Hypothalamus (tissue), 51 donors: ENCODE data around the gene TTR.

Experiments
- DNase-seq, 51 donors: peaks; one replicate each; lab custom pipeline; 2025; lab: John Stamatoyannopoulos, UW

Gene TTR

DNA sequence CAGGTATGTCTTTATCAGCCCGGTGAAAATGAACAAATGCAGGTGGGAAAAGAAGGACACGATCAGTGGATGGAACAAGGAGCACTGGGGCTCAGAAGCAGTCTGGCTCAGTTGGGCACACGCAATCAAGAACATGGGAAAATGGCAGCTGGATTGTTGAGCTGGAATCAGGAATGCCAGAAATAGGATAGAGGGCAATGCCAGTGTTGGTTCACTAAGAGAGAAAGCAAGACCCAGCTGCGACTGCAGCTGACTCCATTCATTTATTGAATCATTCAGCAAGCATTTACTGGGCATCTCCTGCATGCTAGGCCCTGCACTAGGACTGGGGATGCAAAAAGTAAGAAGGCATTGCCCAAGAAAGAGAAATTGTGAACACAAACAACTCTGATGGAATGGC, 13.6 kb upstream of the TTR start:
- DNase-seq = no peak

DNA sequence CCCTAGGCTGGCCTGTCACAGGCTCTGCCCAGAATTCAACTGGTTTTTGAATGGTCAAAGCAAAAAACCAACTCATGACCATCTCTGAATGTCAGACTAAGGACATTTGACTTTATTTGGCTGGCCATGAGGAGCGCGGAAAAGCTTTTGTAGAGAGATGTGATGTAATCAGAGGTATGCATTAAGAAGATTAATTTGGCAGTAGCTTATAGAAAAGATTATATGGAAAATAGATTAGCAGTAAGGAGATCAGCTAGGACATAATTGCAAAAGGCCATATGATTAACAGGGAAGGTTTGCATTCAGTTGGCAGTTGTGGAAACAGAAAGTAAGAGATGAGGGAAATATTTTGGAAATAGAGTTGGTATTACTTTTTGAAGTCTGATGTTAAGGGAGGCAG, 12.3 kb upstream of the TTR start:
- no peak for DNase-seq

DNA sequence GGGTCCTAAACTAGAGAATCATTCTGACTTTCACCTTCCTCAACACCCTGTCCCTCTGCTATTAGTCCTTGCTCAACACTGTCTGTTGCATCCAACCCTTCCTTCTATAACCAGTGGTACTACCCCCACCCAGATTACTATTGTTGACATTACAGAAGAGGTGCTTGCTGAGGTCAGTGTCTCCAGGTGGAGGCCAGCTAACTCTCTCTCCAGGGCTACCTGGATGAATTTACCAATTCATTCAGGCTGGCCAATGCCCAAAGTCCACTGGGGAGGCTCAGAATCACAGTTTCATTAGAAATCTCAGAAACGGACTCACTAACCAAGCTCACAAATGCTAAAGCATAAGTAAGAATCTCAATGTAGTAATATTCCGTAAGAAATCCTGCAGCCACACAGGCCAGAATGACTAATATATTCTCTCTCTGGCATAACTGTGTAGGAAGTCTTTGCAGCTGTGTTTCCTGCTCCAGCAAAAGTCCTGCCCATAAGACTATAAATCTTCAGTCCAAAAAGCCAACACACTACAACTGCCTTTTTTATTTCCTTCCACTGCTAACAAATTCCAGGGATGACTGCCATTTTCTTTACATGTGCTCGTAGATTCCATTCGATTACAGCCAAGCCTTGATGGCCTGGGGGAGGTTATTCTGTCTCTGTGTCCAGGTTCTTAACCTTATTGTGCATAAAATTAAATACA, 10.0 kb upstream of the TTR start:
- no peak for DNase-seq

DNA sequence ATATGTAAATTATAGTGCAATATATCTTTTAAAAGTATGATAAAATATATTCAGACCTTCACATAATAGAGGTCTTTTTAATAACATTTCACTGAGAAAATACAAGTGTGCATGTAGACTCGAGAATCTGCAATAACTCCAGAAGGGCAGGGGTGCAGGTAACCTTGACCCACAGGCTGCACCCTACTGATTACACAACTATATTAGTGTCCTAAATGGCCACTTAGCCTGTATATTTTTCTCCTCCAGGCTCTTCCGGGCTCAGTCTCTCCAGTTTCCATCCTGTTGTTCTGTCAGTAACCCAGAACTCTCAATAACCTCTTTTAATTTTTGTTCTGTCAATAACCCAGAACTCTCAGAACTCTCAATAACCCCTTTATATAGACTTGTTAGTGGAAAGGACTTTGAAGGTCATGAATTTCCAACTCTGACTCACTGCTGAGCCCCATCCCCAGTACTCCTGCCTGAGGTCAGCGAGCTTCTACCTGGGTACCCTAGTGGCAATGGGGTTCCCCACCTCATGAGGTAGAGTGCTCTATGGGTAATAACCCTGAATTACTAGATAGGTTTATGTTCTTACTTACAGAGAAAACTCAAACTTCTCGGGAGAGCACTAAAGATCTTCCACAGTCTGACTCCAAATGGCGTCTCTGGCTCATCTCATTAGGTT, 8.4 kb upstream of the TTR start:
- no peak for DNase-seq

DNA sequence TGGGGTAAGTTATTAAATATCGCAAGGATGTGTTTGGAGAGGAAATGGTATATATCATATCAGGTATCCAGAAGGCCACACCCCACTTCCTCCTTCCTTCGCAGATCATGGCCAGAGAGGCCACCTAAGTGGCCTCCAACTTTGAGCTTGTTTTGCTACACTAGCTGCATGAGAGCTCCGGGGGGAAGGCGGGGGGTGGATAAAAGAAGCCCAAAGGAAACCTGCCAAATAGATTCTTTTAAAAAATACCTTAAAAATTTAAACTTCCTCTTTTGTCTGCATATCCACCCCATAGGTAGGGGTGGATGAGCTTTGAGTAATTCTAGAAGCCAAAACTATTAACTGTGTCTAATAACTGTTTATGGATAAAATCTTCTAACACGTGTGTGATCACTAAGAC, 5.7 kb upstream of the TTR start:
- DNase-seq = no peak

DNA sequence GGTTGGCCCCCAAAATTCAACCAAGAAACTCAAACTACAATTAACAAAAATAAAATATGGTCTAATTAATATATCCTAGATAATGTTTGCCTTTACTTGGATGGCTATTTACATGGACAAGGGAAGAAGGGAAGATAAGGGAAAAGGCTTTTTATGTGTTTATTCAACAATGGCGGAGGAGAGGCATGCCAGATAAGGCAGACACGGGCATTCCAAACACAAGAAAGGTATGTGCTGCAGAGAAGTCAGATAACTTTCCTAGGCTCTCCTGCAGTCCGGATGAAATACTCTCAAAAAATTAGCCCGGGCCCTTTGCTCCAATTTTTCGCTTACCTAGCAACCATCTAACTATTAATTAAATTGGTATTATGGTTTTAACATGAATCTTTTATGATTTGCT, 5.1 kb upstream of the TTR start:
- DNase-seq = no peak

DNA sequence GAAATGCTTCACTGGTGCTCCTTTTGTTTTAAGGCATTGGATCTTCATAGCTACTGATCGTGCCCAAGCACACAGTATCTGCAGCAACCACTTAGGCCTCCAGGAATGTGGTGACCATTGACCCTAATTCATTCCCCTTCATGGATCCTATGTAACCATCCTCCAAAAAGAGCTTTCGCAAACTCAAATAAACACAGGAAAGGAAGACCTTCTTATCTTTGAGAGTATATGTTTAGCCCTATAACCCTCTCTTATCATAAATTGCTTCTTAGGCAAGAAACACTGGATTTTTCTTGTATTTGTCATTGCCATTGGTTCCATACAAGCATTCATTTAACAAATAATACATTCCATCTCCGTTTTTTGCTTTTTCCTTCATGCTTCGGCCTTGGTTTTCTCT, 4.1 kb upstream of the TTR start:
- no peak for DNase-seq

DNA sequence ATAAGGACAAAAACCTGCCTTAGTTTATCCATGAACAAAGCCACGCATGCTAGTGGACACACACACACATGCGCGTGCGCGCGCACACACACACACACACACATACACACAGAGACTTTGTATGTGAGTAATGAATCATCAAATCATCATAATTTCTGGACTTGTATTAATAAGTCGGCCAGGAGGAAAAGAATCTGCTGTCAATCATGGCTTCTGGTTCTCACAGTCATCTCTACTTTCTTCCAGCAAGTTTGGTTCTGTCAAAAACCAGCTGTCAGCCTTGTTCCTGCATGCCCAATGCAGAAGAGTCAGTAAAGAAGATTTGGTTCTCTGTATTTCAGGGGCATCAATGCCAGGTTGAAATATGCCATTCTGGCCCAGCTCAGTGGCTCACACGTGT, 1.1 kb upstream of the TTR start:
- no peak for DNase-seq

DNA sequence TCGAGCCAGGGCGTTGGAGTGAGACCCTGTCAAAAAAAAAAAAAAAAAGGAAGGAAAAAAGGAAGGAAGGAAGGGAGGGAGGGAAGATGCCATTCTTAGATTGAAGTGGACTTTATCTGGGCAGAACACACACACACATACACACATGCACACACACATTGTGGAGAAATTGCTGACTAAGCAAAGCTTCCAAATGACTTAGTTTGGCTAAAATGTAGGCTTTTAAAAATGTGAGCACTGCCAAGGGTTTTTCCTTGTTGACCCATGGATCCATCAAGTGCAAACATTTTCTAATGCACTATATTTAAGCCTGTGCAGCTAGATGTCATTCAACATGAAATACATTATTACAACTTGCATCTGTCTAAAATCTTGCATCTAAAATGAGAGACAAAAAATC, 564 bp upstream of the TTR start:
- DNase-seq = no peak

DNA sequence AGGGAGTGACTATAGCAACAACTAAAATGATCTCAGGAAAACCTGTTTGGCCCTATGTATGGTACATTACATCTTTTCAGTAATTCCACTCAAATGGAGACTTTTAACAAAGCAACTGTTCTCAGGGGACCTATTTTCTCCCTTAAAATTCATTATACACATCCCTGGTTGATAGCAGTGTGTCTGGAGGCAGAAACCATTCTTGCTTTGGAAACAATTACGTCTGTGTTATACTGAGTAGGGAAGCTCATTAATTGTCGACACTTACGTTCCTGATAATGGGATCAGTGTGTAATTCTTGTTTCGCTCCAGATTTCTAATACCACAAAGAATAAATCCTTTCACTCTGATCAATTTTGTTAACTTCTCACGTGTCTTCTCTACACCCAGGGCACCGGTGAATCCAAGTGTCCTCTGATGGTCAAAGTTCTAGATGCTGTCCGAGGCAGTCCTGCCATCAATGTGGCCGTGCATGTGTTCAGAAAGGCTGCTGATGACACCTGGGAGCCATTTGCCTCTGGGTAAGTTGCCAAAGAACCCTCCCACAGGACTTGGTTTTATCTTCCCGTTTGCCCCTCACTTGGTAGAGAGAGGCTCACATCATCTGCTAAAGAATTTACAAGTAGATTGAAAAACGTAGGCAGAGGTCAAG, 955 bp downstream of the TTR start:
- no peak for DNase-seq

DNA sequence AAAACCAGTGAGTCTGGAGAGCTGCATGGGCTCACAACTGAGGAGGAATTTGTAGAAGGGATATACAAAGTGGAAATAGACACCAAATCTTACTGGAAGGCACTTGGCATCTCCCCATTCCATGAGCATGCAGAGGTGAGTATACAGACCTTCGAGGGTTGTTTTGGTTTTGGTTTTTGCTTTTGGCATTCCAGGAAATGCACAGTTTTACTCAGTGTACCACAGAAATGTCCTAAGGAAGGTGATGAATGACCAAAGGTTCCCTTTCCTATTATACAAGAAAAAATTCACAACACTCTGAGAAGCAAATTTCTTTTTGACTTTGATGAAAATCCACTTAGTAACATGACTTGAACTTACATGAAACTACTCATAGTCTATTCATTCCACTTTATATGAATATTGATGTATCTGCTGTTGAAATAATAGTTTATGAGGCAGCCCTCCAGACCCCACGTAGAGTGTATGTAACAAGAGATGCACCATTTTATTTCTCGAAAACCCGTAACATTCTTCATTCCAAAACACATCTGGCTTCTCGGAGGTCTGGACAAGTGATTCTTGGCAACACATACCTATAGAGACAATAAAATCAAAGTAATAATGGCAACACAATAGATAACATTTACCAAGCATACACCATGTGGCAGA, 3.6 kb downstream of the TTR start:
- DNase-seq = no peak

DNA sequence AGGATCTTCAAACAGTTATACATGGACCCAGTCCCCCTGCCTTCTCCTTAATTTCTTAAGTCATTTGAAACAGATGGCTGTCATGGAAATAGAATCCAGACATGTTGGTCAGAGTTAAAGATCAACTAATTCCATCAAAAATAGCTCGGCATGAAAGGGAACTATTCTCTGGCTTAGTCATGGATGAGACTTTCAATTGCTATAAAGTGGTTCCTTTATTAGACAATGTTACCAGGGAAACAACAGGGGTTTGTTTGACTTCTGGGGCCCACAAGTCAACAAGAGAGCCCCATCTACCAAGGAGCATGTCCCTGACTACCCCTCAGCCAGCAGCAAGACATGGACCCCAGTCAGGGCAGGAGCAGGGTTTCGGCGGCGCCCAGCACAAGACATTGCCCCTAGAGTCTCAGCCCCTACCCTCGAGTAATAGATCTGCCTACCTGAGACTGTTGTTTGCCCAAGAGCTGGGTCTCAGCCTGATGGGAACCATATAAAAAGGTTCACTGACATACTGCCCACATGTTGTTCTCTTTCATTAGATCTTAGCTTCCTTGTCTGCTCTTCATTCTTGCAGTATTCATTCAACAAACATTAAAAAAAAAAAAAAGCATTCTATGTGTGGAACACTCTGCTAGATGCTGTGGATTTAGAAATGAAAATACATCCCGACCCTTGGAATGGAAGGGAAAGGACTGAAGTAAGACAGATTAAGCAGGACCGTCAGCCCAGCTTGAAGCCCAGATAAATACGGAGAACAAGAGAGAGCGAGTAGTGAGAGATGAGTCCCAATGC, 4.6 kb downstream of the TTR start:
- DNase-seq = no peak

DNA sequence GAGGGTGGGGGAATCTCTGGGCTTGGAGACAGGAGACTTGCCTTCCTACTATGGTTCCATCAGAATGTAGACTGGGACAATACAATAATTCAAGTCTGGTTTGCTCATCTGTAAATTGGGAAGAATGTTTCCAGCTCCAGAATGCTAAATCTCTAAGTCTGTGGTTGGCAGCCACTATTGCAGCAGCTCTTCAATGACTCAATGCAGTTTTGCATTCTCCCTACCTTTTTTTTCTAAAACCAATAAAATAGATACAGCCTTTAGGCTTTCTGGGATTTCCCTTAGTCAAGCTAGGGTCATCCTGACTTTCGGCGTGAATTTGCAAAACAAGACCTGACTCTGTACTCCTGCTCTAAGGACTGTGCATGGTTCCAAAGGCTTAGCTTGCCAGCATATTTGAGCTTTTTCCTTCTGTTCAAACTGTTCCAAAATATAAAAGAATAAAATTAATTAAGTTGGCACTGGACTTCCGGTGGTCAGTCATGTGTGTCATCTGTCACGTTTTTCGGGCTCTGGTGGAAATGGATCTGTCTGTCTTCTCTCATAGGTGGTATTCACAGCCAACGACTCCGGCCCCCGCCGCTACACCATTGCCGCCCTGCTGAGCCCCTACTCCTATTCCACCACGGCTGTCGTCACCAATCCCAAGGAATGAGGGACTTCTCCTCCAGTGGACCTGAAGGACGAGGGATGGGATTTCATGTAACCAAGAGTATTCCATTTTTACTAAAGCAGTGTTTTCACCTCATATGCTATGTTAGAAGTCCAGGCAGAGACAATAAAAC, 6.5 kb downstream of the TTR start:
- DNase-seq = no peak

DNA sequence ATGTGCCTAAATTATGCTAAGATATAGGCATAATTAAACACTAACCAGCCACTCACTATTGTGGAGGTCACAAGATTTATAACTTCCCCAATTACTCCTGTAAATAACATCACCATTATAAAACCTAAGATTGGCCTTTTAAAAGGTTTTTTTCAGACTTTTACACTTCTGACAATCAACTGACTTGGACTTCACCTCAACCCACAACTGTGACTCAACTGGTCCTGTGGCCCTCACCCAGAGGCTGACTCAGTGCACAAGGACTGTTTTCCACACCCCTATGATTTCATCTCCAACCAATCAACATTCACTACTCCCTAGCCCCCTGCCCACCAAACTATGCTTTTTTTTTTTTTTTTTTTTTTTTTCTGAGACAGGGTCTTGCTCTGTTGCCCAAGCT, 11.6 kb downstream of the TTR start:
- DNase-seq = no peak

DNA sequence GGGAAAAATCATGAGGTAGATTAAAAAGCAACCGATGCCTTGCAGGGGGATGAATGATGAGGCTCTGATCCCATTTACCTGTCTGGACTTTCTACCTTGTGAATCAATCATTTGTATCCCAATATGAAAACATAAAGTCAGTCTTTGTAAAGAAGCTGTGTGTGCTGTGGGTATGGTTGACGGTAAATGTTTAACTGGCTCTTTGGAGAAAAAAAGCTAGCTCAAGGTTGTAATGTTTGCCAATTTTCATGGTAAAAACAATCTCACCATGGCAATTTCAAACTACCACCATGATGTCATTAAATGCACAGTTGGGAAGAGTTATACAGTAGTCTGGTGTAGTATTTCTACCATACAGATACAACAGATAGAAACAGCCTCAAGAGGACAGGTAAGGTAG, 14.6 kb downstream of the TTR start:
- DNase-seq = no peak

DNA sequence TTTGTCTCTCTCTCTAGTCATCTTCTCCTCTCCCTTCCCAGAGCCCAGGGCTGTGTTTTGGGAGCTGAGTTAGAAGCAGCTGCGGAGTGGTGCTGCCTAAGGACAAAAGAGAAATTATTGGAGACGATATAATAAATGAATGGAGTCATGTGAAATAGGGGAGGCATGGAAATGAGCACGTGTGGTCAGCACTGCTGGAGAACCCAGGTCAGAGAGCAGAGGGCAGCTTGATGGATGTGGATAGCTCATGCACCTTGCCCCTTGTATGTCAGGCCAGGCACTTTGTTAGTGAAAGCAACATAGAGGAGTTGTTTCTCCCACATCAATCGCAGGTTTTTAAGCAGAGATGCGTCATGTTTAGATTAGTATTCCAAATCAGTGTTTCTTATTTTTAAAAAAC, 15.7 kb downstream of the TTR start:
- DNase-seq = no peak

DNA sequence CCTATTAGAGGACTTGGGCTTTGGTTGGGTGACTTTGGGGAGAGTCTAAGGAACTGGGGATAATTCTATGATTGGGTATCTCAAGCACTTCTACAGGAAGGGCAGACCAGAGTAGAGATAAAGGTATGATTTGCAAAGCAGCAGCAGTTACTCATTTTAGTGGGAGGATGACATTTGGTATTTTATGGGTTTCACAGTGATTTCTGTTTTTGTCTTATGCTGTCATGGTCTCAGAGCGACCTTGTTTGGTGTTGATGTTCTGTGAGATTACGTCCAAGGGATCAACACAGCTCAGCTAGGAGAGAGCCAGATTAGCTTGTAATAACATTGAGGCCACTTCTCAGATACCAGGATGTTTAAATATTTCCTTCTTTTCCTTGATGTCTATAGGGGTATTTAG, 18.2 kb downstream of the TTR start:
- no peak for DNase-seq

DNA sequence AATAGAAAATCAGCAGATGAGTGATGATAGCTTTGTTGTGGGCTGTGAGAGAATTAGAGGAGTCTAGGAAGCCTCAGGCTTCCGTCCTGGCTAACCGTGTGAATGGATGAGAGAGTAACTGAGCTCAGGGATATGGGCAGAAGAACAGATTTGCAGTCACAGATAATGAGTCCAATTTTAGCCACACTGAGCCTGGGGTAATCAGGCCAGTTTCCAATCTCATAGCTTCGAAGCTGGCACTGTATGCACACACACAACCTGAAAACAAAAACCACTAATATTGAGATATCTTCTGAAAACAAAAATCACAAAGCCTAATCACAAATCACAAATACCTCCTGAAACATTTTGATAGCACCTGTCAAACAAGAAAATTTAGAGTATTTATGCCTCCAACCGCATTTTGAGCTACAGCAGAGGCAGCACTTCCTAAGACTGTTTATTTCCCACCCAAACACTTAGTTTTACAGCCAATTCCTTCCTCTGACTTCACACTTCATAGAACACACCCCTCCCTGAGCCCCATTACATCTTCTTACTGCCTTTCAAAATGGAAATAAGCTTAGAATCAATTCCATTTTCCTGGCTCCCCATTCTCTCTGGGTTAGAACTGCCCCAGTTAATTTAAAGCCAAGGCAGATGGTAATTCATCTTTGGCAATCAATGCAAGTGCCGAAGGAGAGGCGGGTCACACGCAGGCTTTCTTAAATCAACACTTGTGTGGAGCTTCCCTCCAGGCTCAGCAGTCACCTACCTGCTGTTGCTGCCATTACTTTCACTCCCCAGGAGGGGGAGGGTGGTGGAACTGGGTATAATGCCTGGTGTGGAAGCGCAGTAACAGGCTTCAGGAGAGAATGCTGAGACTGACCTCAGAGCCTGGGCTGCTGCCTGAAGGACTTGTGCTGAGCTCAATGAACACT, 18.9 kb downstream of the TTR start:
- DNase-seq = no peak

DNA sequence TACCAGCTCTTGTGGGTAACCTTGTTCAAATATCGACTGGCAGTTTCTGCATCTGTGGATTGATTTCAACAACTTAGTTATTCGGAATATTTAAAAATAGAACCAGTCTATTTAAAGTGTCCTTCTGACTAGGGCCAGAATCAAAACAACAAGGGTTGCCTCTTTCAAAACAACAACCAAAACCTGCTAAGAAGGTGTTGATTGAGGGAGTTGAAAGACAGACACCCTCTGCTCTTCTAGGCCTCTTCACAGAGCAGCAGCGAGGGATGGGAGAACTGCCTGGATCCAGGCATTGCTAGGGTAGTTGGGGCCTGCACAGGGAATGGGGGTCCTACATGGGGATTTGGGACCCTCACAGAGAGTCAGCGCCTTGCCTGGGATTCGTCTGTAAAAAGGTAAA, 19.8 kb downstream of the TTR start:
- no peak for DNase-seq
